GM19351 (cell line): ENCODE data around the gene COL23A1.
"Not testable (repeated sequence)": the region's sequence is repeated elsewhere in the genome, so short reads cannot be mapped to it uniquely, and the experiment has no call there.

Experiments
- ATAC-seq: cut with Tn5 transposase; IDR thresholded peaks from one replicate; pipeline ENCODE4 v1.9.1; 2021; ENCODE audit warnings: mild to moderate bottlenecking, moderate library complexity; ENCODE audit not compliant: unreplicated experiment

COL23A1 gene

GRCh38 chr5:178206166-178207101 is 383.8 kb downstream of the COL23A1 start:
- no peak for ATAC-seq

DNA sequence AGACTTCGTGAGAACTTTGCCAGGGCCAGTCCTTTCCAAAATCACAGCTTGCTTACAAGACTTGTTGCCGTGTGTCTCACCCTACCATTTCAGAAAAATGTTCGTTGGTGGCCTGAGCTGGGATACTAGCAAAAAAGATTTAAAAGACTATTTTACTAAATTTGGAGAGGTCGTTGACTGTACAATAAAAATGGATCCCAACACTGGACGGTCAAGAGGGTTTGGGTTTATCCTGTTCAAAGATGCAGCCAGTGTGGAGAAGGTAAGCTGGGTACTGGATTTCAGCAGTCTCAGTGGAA is 384.5 kb downstream of the COL23A1 start:
- ATAC-seq, result no peak

DNA sequence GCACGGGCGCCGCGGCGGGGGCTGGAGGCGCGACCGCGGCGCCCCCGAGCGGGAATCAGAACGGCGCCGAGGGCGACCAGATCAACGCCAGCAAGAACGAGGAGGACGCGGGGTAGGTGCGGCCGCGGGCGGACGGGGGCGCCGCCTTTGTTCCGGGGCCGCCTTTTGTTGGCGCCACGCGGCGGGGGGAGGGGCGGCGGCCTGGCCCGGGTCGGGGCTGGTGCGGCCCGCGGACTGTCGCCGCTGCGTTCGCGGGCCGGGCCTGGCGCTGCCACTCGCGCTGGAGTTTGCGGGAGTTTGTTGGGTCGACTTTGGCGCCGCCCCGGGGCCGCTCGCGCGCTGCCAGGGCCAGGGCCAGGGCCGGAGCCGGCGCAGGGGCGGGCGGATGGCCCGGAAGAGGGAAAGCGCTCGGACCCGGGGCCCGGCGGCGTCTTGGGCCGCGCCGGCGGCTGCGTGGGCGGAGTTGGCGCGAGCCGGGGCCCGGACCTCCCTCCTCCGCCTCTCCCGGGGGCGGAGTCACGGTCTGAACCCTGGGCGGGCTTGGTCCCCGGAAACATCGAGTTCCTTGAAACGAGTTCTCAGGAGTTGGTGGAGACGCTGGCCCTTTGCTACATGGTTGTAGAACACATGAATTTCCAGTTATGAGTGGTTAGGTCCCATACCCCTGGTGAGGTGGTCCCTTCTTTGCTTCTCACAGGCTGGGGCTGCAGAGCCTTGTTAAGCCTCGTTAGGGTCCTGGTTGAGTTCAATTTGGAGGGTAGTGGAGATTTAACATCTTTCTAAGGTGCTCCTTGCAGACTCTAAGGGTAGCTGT is 385.1 kb downstream of the COL23A1 start:
- peak; percentile 54 for ATAC-seq

DNA sequence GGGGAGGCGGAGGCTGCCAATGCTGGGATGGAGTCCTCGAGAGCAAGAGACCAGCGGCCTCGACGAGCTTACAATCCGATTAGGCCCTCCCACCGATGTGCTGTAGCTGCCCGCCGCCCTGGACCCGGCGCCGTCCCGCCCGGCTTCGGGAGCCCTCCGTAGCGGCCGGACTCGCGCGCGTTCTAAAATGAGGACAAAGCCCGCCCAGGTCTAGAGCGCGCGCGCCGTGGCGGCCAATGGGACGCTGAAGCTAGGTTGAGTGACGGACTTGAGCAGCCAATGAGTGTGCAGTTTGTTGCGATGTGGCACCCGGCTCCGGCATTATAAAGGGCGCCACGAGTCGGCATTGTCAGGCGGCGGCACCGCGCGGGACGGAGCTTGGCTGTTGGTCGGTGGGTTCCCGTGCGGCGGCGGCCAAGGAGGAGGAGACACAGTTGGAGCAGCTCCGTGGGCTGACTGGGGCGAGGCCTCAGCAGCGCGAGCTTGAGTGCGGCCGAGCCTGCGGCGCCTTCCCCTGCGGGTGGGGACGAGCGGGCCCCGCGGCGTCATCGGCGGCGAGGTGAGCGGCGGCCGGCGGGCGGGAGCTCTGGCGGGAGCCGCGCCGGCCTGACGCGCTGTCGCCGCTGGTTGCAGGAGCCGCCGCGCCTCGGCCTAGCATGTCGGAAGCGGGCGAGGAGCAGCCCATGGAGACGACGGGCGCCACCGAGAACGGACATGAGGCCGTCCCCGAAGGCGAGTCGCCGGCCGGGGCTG is 385.8 kb downstream of the COL23A1 start, which contains the start of gene HNRNPAB:
TSS of gene HNRNPAB (plus strand) at position 352 of the 753 bp plus-strand sequence. CDS start at position 657, 305 bp downstream.
- ATAC-seq, result peak; percentile 76

GRCh38 chr5:178203670-178204181 is 386.5 kb downstream of the COL23A1 start:
- ATAC-seq, result peak; percentile 4

DNA sequence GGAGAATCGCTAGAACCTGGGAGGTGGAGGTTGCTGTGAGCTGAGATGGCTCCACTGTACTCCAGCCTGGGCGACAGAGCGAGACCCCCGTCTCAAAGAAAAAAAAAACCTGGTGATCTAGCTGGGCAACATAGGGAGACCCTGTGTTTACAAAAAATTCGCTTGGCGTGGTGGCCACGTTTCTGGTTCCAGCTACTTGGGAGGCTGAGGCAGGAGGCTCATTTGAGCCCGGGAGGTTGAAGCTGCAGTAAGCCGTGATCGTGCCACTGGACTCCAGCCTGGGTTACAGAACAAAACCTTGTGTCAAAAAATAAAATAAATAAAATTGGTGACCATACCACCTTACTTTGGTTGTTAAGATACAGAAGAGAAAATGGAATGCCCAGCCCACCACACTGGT is 387.7 kb downstream of the COL23A1 start:
- no peak for ATAC-seq

GRCh38 chr5:178201927-178202235 is 388.3 kb downstream of the COL23A1 start:
- ATAC-seq, result no peak

DNA sequence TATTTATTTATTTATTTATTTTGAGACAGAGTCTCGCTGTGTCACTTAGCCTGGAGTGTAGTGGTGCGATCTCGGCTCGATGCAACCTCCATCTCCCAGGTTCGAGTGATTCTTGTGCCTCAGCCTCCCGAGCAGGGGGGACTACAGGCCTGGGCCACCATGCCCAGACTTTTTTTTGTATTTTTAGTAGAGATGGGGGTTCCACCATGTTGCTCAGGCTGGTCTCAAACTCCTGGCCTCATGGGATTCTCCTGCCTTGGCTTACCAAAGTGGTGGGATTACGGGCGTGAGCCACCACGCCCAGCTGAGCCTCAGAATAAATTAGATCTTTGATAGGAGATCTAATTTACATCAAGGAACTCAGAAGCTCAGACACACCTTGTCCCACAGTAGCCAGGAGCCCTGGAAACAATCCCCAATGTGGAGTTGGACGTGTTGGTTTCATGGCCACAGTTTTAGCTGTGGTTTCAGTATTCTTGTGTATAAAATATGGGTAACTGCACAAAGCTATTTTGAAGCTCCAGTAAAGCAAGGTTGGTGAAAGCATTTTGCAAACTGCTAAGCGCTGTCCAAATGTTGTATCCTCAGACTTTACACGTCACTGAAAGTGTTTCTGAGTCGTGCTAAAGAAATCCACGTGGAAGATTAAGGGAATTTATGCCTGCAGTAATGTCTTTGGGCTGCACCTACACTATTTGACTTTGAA is 388.8 kb downstream of the COL23A1 start:
- no peak for ATAC-seq

GRCh38 chr5:178199581-178200434 is 390.4 kb downstream of the COL23A1 start:
- ATAC-seq, result no peak

GRCh38 chr5:178198706-178199105 is 391.5 kb downstream of the COL23A1 start:
- ATAC-seq, result no peak

DNA sequence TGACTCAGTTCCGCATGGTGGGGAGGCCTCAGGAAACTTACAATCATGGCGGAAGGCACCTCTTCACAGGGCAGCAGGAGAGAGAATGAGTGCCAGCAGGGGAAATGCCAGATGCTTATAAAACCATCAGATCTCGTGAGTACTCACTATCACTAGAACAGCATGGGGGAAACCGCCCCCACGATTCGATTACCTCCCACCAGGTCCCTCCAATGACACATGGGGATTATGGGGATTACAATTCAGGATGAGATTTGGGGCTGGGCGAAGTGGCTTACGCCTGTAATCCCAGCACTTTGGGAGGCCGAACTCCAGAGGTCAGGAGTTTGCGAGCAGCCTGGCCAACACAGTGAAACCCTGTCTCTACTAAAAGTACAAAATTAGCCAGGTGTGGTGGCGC is 392.0 kb downstream of the COL23A1 start:
- not testable (repeated sequence) for ATAC-seq

- no peak for ATAC-seq
Observed at GRCh38 chr5:178196986-178197385, 393.2 kb downstream of the COL23A1 start.

- ATAC-seq, result no peak
Observed at GRCh38 chr5:178196281-178196812, 393.8 kb downstream of the COL23A1 start.

- ATAC-seq, result no peak
Observed at GRCh38 chr5:178194026-178194425, 396.2 kb downstream of the COL23A1 start.

GRCh38 chr5:178193251-178193809 is 396.9 kb downstream of the COL23A1 start:
- no peak for ATAC-seq

DNA sequence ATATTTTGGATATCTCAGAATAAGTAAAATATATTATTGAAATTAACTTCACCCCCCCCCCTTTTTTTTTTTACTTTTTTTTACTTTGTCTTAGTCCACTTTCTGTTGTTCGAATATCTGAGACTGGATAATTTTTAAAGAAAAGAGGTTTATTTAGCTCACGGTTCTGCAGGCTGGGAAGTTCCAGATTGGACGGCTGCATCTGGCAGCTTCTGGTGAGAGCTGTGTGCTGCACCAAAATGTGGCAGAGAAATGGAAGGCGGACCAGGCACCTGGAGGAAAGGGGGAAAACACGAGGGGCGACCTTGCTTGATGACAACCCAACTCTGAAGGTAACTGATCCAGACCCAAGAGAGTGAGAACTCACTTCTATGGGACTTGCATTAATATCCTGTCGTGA is 397.4 kb downstream of the COL23A1 start:
- no peak for ATAC-seq

GRCh38 chr5:178192244-178192643 is 397.9 kb downstream of the COL23A1 start:
- ATAC-seq, result no peak

- ATAC-seq, result no peak
Observed at GRCh38 chr5:178191661-178192060, 398.5 kb downstream of the COL23A1 start.

DNA sequence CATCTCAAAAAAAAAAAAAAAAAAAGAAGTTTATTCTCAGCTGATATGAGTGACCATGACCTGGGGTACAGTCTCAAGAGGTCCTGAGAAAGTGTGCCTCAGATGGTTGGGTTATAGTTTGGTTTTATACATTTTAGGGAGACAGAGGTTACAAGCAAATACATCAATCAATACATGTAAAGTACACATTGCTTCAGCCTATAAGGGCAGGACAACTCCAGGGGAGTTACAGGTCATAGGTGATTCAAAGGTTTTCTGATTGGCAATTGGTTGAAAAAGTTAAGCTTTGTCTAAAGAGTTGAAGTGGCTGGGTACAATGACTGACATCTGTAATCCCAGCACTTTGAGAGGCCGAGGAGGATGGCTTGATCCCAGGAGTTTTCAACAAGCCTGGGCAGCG is 400.8 kb downstream of the COL23A1 start:
- no peak for ATAC-seq
